Neural cell (in vitro differentiated cells): ENCODE results near the gene LRP1. TPM values are rescaled to one million over a fixed set of nuclear protein-coding genes. Genes with fewer than 3 reads are reported as not detected.

Experiments
- H2AFZ ChIP-seq: fragments of 200-600, 300-800 bp; sonication (generic), shearing (Covaris generic); 2 replicates; pipeline ENCODE4 v1.6.0; 2014; ENCODE audit warnings: low read depth, mild to moderate bottlenecking, antibody characterized with exemption, low read length, moderate library complexity
- H3F3A ChIP-seq: fragments of 200-600 bp; shearing (Covaris generic); 2 replicates; pipeline ENCODE4 v1.6.1; 2016; ENCODE audit warnings: mild to moderate bottlenecking, moderate library complexity, mixed read lengths, antibody characterized with exemption, low read length; ENCODE audit not compliant: insufficient read depth, poor library complexity, severe bottlenecking
- H3K27ac ChIP-seq: fragments of 200-600, 300-800 bp; sonication (generic), shearing (Covaris generic); 2 replicates; pipeline ENCODE4 v1.5.1; 2014; ENCODE audit warnings: mild to moderate bottlenecking, low read length, moderate library complexity
- H3K27me3 ChIP-seq: fragments of 300-800, 200-600 bp; sonication (generic), shearing (Covaris generic); 2 replicates; pipeline ENCODE4 v1.6.0; 2014; ENCODE audit warnings: mild to moderate bottlenecking, low read depth, low read length, moderate library complexity; ENCODE audit not compliant: insufficient read depth
- H3K36me3 ChIP-seq: fragments of 300-800, 200-600 bp; sonication (generic), shearing (Covaris generic); 2 replicates; pipeline ENCODE4 v1.5.1; 2014; ENCODE audit warnings: mild to moderate bottlenecking, antibody characterized with exemption, low read length, moderate library complexity; ENCODE audit not compliant: insufficient read depth
- H3K4me2 ChIP-seq: fragments of 300-800, 200-600 bp; sonication (generic), shearing (Covaris generic); 2 replicates; pipeline ENCODE4 v1.6.0; 2014; ENCODE audit warnings: mild to moderate bottlenecking, low read length
- H3K4me3 ChIP-seq: fragments of 300-800, 200-600 bp; sonication (generic), shearing (Covaris generic); 2 replicates; pipeline ENCODE4 v1.5.1; 2014; ENCODE audit warnings: mild to moderate bottlenecking, low read length, moderate library complexity
- H3K79me2 ChIP-seq: fragments of 200-600 bp; shearing (Covaris generic); replicated peaks from 2 replicates; pipeline ENCODE4 v1.6.0; 2014; ENCODE audit warnings: mild to moderate bottlenecking, low read length, moderate library complexity; ENCODE audit not compliant: insufficient read depth
- H3K9ac ChIP-seq: fragments of 300-800, 200-600 bp; sonication (generic), shearing (Covaris generic); 2 replicates; pipeline ENCODE4 v1.6.1; 2016; ENCODE audit warnings: mild to moderate bottlenecking, low read length, mixed read lengths
- H3K9me2 ChIP-seq: fragments of 200-600 bp; shearing (Covaris generic); 2 replicates; pipeline ENCODE4 v1.6.1; 2016; ENCODE audit warnings: mild to moderate bottlenecking, low read length, mixed read lengths; ENCODE audit not compliant: insufficient read depth
- H3K9me3 ChIP-seq: fragments of 200-600, 300-800 bp; sonication (generic), shearing (Covaris generic); 2 replicates; pipeline ENCODE4 v1.6.1; 2016; ENCODE audit warnings: mild to moderate bottlenecking, mixed run types, low read length, moderate library complexity, mixed read lengths
- H4K20me1 ChIP-seq: fragments of 200-600 bp; shearing (Covaris generic); 2 replicates; pipeline ENCODE4 v1.6.1; 2016; ENCODE audit warnings: mild to moderate bottlenecking, mixed run types; ENCODE audit not compliant: insufficient read depth
- EP300 ChIP-seq: fragments of 450-650 bp; conservative IDR thresholded peaks from 2 replicates; pipeline ENCODE4 v1.6.1; 2014; ENCODE audit warnings: antibody characterized with exemption, mild to moderate bottlenecking, moderate library complexity; ENCODE audit not compliant: poor library complexity, severe bottlenecking
- EZH2 ChIP-seq: fragments of 200-600, 300-800 bp; shearing (Covaris generic), sonication (generic); IDR thresholded peaks from 2 replicates; pipeline ENCODE4 v1.6.1; 2014; ENCODE audit warnings: antibody characterized with exemption, low read length, borderline replicate concordance, mild to moderate bottlenecking; ENCODE audit not compliant: insufficient read depth, poor library complexity, severe bottlenecking
- MXI1 ChIP-seq: fragments of 450-650 bp; conservative IDR thresholded peaks from 2 replicates; pipeline ENCODE4 v1.6.1; 2014; ENCODE audit warnings: antibody characterized with exemption, mild to moderate bottlenecking; ENCODE audit not compliant: poor library complexity, severe bottlenecking
- POLR2AphosphoS5 ChIP-seq: IDR thresholded peaks from 2 replicates; pipeline ENCODE4 v1.6.1; 2012
- RAD21 ChIP-seq: fragments of 450-650 bp; conservative IDR thresholded peaks from 2 replicates; pipeline ENCODE4 v1.6.1; 2014; ENCODE audit warnings: antibody characterized with exemption, mild to moderate bottlenecking, moderate library complexity
- REST ChIP-seq: IDR thresholded peaks from 2 replicates; pipeline ENCODE4 v1.6.1; 2012; ENCODE audit warnings: borderline replicate concordance
- SMC3 ChIP-seq: fragments of 450-650 bp; conservative IDR thresholded peaks from 2 replicates; pipeline ENCODE4 v1.6.1; 2014; ENCODE audit warnings: antibody characterized with exemption, mild to moderate bottlenecking, moderate library complexity; ENCODE audit not compliant: poor library complexity
- TAF1 ChIP-seq: IDR thresholded peaks from 2 replicates; pipeline ENCODE4 v1.6.1; 2012; ENCODE audit warnings: low read depth
- polyA plus RNA-seq: library from polyadenylated mRNA; depleted of rRNA; stranded (reverse); fragments of >200 nt; gene quantifications from 2 replicates; pipeline ENCODE4 v1.2.3, GENCODE V29; 2014
- TF ChIP-seq, protein P1 (sequence below): fragments of 450-650 bp; IDR thresholded peaks from 2 replicates; pipeline ENCODE4 v1.5.1; 2014; ENCODE audit warnings: antibody characterized with exemption, mild to moderate bottlenecking, moderate library complexity; ENCODE audit not compliant: poor library complexity, severe bottlenecking

LRP1 gene
- polyA plus RNA-seq, 1 donor from 2014 or later: 18.2 TPM

GRCh38 chr12:57198329-57198728 lies 70.0 kb downstream of the LRP1 start:
- no peaks in the 10 kb centered on the region for H4K20me1 ChIP-seq

GRCh38 chr12:57199191-57199590 lies 70.9 kb downstream of the LRP1 start:
- Histone ChIP-seq H4K20me1 (no peaks in the 10 kb centered on the region), H3K9me2 (no peaks in the 10 kb centered on the region), H3K9me3 (no peaks in the 10 kb centered on the region), H3K4me2 (no peak overlapping the region), H3F3A (no peaks in the 10 kb centered on the region), H3K4me3 (no peak overlapping the region), H2AFZ (no peak overlapping the region), H3K9ac (no peak overlapping the region), H3K27me3 (no peaks in the 10 kb centered on the region), H3K36me3 (peaks cover 19% of the 10 kb centered on the region), H3K79me2 (no peaks in the 10 kb centered on the region), H3K27ac (no peak overlapping the region)
- TF ChIP-seq REST (no peak), SMC3 (no peak), RAD21 (no peak), MXI1 (no peak), POLR2AphosphoS5 (no peak), EP300 (no peak), EZH2 (no peak), TAF1 (no peak)
- TF ChIP-seq, protein P1, sequence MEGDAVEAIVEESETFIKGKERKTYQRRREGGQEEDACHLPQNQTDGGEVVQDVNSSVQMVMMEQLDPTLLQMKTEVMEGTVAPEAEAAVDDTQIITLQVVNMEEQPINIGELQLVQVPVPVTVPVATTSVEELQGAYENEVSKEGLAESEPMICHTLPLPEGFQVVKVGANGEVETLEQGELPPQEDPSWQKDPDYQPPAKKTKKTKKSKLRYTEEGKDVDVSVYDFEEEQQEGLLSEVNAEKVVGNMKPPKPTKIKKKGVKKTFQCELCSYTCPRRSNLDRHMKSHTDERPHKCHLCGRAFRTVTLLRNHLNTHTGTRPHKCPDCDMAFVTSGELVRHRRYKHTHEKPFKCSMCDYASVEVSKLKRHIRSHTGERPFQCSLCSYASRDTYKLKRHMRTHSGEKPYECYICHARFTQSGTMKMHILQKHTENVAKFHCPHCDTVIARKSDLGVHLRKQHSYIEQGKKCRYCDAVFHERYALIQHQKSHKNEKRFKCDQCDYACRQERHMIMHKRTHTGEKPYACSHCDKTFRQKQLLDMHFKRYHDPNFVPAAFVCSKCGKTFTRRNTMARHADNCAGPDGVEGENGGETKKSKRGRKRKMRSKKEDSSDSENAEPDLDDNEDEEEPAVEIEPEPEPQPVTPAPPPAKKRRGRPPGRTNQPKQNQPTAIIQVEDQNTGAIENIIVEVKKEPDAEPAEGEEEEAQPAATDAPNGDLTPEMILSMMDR: no peak

More at GRCh38 chr12:57198329-57198728, 70.0 kb downstream of the LRP1 start:
- no peak overlapping the region for H3K4me2 ChIP-seq
- no peak overlapping the region for H3K27ac ChIP-seq
- H3K79me2 ChIP-seq: no peaks in the 10 kb centered on the region
- H3K4me3 ChIP-seq: no peak overlapping the region
- TF ChIP-seq EZH2: no peak
- TF ChIP-seq RAD21: no peak
- TF ChIP-seq TAF1: no peak
- no peaks in the 10 kb centered on the region for H3K27me3 ChIP-seq
- H3K36me3 ChIP-seq: peaks cover 19% of the 10 kb centered on the region
- H3K9me3 ChIP-seq: no peaks in the 10 kb centered on the region
- H3K9me2 ChIP-seq: no peaks in the 10 kb centered on the region
- H3F3A ChIP-seq: no peaks in the 10 kb centered on the region
- H3K9ac ChIP-seq: no peak overlapping the region
- H2AFZ ChIP-seq: no peak overlapping the region

DNA sequence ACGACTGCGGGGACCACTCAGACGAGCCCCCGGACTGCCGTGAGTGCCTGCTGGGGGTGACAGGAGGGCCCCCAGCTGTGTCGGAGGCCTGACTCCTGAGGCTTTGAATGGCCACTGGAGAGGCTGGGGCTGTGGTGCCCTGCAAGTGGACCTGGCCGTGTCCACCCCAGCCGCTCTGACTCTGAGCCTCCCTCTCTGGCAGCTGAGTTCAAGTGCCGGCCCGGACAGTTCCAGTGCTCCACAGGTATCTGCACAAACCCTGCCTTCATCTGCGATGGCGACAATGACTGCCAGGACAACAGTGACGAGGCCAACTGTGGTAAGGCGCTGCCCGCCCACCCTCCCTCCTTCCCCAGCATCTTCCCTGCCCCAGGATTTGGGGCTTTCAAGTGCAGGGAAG lies 72.2 kb downstream of the LRP1 start:
- Histone ChIP-seq H3K9ac (no peak overlapping the region), H3K27ac (no peak overlapping the region), H3K36me3 (peaks cover 19% of the 10 kb centered on the region), H2AFZ (no peak overlapping the region), H3K9me3 (no peaks in the 10 kb centered on the region), H4K20me1 (no peaks in the 10 kb centered on the region), H3K9me2 (no peaks in the 10 kb centered on the region), H3K79me2 (no peaks in the 10 kb centered on the region), H3F3A (no peaks in the 10 kb centered on the region), H3K4me3 (no peak overlapping the region), H3K4me2 (no peak overlapping the region), H3K27me3 (no peaks in the 10 kb centered on the region)
- TF ChIP-seq POLR2AphosphoS5 (no peak), SMC3 (no peak), EP300 (no peak), REST (no peak), RAD21 (no peak), TAF1 (no peak), MXI1 (no peak), EZH2 (no peak)
- TF ChIP-seq, protein P1: no peak
